K562 (cell line): ENCODE results near the gene VSIG2. TPM values are rescaled to one million over a fixed set of nuclear protein-coding genes. Genes with fewer than 3 reads are reported as not detected.

Source experiments
- ATAC-seq: fragments of 200-7000 bp; cut with Tn5 transposase; 3 replicates; pipeline ENCODE4 v1.9.1; 2020; ENCODE audit warnings: moderate library complexity
- BruUV-seq: library from RNA; stranded (reverse); fragments of 400-500 nt; replicated peaks from 2 replicates; lab custom pipeline; 2021; lab: Mats Ljungman, UMichigan
- CTCF ChIA-PET: fragments of 300-600 bp; formaldehyde crosslinking; extraction: SDS; loops from one replicate; lab custom pipeline; 2021; ENCODE audit warnings: low intra/inter-chr PET ratio; lab: Yijun Ruan, JAX
- POLR2A ChIA-PET: fragments of 300-600, 350-650 bp; sonication (Branson Sonifier 250); formaldehyde crosslinking; extraction: SDS; loops from one replicate; lab custom pipeline; 2021; ENCODE audit warnings: antibody characterized with exemption, inconsistent platforms; lab: Yijun Ruan, JAX
- DNase-seq, 4 experiments: peaks; one replicate each; pipeline versions ENCODE4 v3.0.0 to v3.0.0-alpha.2; 2011 to 2018; ENCODE audit warnings: low spot score in 3 of 4, mixed read lengths in 3 of 4; ENCODE audit errors: extremely low read depth in 1 of 4
- FAIRE-seq: peaks from 2 replicates; lab custom pipeline; 2011; peaks lifted over from hg19 to GRCh38; lab: Jason Lieb, UNC
- H2AFZ ChIP-seq: 2 replicates; pipeline ENCODE4 v1.6.0; 2011; ENCODE audit warnings: low read depth, low read length, control low read depth, inconsistent platforms
- H3K27ac ChIP-seq: fragments of 200-600 bp; 3 replicates; pipeline ENCODE4 v1.8.0; 2011; ENCODE audit warnings: low read depth, mild to moderate bottlenecking, control low read depth, inconsistent platforms, low read length, moderate library complexity, mixed read lengths; ENCODE audit errors: extremely low read depth
- H3K27me3 ChIP-seq, 2 experiments: fragments of 300-600 bp in 1 of 2; 2 replicates in 1 of 2; 3 replicates in 1 of 2; pipeline versions ENCODE4 v1.6.0 to v1.8.0; 2011; ENCODE audit warnings: inconsistent platforms in 2 of 2, low read length in 2 of 2, mild to moderate bottlenecking in 1 of 2, mixed read lengths in 1 of 2, moderate library complexity in 1 of 2; ENCODE audit not compliant: control insufficient read depth in 2 of 2, insufficient read depth in 2 of 2
- H3K36me3 ChIP-seq: fragments of 300-600 bp; 3 replicates; pipeline ENCODE4 v1.8.0; 2011; ENCODE audit warnings: mild to moderate bottlenecking, low read length, inconsistent platforms; ENCODE audit not compliant: control insufficient read depth, insufficient read depth
- H3K4me1 ChIP-seq, 2 experiments: fragments of 200-600 bp in 1 of 2; replicated peaks in 1 of 2; 2 replicates in 1 of 2; 3 replicates in 1 of 2; pipeline versions ENCODE4 v1.5.1 to v1.8.0; 2011; ENCODE audit warnings: inconsistent platforms in 2 of 2, low read length in 2 of 2, mild to moderate bottlenecking in 1 of 2, mixed read lengths in 1 of 2, moderate library complexity in 1 of 2; ENCODE audit not compliant: control insufficient read depth in 2 of 2, insufficient read depth in 2 of 2
- H3K4me2 ChIP-seq: 2 replicates; pipeline ENCODE4 v1.6.1; 2011; ENCODE audit warnings: low read length, control low read depth, inconsistent platforms, mixed read lengths; ENCODE audit not compliant: insufficient read depth
- H3K4me3 ChIP-seq: fragments of 200-600 bp; sonication (generic), shearing (Covaris generic); 2 replicates; pipeline ENCODE4 v1.5.1; 2016; ENCODE audit warnings: control low read depth, inconsistent platforms
- H3K79me2 ChIP-seq: fragments of 200-600 bp; 3 replicates; pipeline ENCODE4 v1.8.0; 2011; ENCODE audit warnings: low read length, inconsistent platforms; ENCODE audit not compliant: control insufficient read depth, insufficient read depth
- H3K9ac ChIP-seq, 2 experiments: 2 replicates each; pipeline versions ENCODE4 v1.6.0 to v1.6.1; 2011; ENCODE audit warnings: low read depth in 2 of 2, low read length in 2 of 2, control low read depth in 1 of 2, inconsistent platforms in 1 of 2, mild to moderate bottlenecking in 1 of 2, mixed read lengths in 1 of 2; ENCODE audit not compliant: insufficient read depth in 1 of 2
- H3K9me1 ChIP-seq: one replicate; pipeline ENCODE4 v1.6.0; 2011; ENCODE audit warnings: inconsistent platforms, mild to moderate bottlenecking, low read length, moderate library complexity; ENCODE audit not compliant: control insufficient read depth, insufficient read depth
- H3K9me3 ChIP-seq: replicated peaks from 2 replicates; pipeline ENCODE4 v1.5.1; 2011; ENCODE audit warnings: low read depth, low read length, inconsistent platforms; ENCODE audit not compliant: control insufficient read depth, insufficient read depth
- H4K20me1 ChIP-seq: replicated peaks from 2 replicates; pipeline ENCODE4 v1.6.1; 2011; ENCODE audit warnings: low read length, inconsistent platforms, mixed read lengths; ENCODE audit not compliant: control insufficient read depth, insufficient read depth
- ARID2 ChIP-seq: fragments of 450-650 bp; IDR thresholded peaks from 2 replicates; pipeline ENCODE4 v1.6.1; 2017; ENCODE audit warnings: antibody characterized with exemption, mild to moderate bottlenecking
- PML ChIP-seq: IDR thresholded peaks from 2 replicates; pipeline ENCODE4 v1.6.1; 2012; ENCODE audit warnings: low read length, inconsistent platforms
- RFX1 ChIP-seq: fragments of 450-650 bp; IDR thresholded peaks from 2 replicates; pipeline ENCODE4 v1.6.1; 2016; ENCODE audit warnings: mild to moderate bottlenecking, moderate library complexity
- SMARCA5 ChIP-seq: fragments of 450-650 bp; IDR thresholded peaks from 2 replicates; pipeline ENCODE4 v1.6.1; 2016
- ZNF140 ChIP-seq: fragments of 250-450 bp; sonication (Bioruptor Pico); IDR thresholded peaks from 2 replicates; pipeline ENCODE4 v1.8.0; 2021; ENCODE audit warnings: moderate library complexity, mild to moderate bottlenecking, inconsistent platforms
- ZNF408 ChIP-seq: fragments of 250-450 bp; sonication (Bioruptor Pico); IDR thresholded peaks from 2 replicates; pipeline ENCODE4 v1.4.0; 2020; ENCODE audit warnings: low read depth, mild to moderate bottlenecking, moderate library complexity
- WGBS: fragments of 100-300 bp; shearing (Covaris generic); methylation state at CpG from one replicate; pipeline ENCODE4 v1.1.6; 2016; ENCODE audit warnings: low coverage, mixed read lengths; ENCODE audit not compliant: insufficient coverage; ENCODE audit errors: missing lambda C conversion rate; 5-methylcytosine and 5-hydroxymethylcytosine counted together
- in situ Hi-C: fragments of 300-500 bp; cut with MboI; formaldehyde crosslinking; loops from 4 replicates; pipeline ENCODE4 v1.15.0; 2018; ENCODE audit warnings: inconsistent platforms, mixed read lengths
- intact Hi-C: fragments of 100-400 bp; cut with micrococcal nuclease; formaldehyde crosslinking; loops from 2 replicates; pipeline ENCODE4 v1.14.2; 2022
- polyA plus RNA-seq, 8 experiments: library from polyadenylated mRNA; depleted of rRNA in 4 of 8; stranded (reverse) in 5 of 8; unstranded in 3 of 8; fragments of >200 nt; fragmentation: Nextera tagmentation in 2 of 8; fragmentation: Illumina TruSeq in 1 of 8; extraction: Ambion mirVana in 2 of 8; extraction: Trizol in 1 of 8; gene quantifications; 2 replicates each; pipeline versions ENCODE4 v1.2.1 to v1.2.3, GENCODE V29; 2011 to 2014; ENCODE audit warnings: inconsistent platforms in 1 of 8, missing spikeins in 1 of 8
- total RNA-seq, 7 experiments: library from RNA; depleted of rRNA in 6 of 7; stranded (reverse); fragments of >200 nt in 6 of 7; fragmentation: Illumina TruSeq in 2 of 7; extraction: Trizol in 2 of 7; gene quantifications; 2 replicates each; pipeline versions ENCODE4 v1.2.1 to v1.2.3, GENCODE V29; 2011 to 2021; ENCODE audit warnings: low replicate concordance in 1 of 7
- TF ChIP-seq, protein P1 (sequence below): sonication (generic); formaldehyde crosslinking; IDR thresholded peaks from 2 replicates; pipeline ENCODE4 v1.8.0; 2022; ENCODE audit warnings: mild to moderate bottlenecking, missing genetic modification reagents
- TF ChIP-seq, protein P2 (sequence below): fragments of 250-450 bp; sonication (Bioruptor Pico); IDR thresholded peaks from 2 replicates; pipeline ENCODE4 v1.5.0; 2022; ENCODE audit warnings: mild to moderate bottlenecking
- TF ChIP-seq, protein P3 (sequence below): sonication (generic); formaldehyde crosslinking; IDR thresholded peaks from 2 replicates; pipeline ENCODE4 v1.8.0; 2023; ENCODE audit warnings: mild to moderate bottlenecking, missing genetic modification reagents
- TF ChIP-seq, protein P4 (sequence below): fragments of 250-450 bp; sonication (Bioruptor Pico); IDR thresholded peaks from 2 replicates; pipeline ENCODE4 v1.5.0; 2021

The VSIG2 gene
- total and polyA plus RNA-seq, 9 of the 15 experiments (the other 6 are each of a cell fraction or from before 2014, with no cell fraction given): not detected

DNA sequence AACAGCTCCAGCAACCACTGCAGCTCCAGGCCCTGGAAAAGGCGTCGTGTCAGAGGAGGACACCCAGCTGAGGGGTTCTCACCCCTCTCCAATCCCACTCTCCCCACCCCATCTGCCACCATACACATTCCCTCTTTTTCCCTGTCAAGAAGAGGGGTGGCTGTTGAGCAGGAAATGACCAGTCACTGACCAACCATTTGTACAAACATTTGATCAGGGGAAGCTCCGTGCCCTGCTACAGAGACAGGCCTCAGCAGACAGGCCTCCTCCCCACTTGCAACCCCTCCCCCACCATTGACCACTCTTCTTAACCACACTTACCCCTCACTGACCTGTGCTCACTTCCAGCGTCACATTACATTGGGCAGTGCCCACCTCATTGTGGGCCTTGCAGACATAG, 2.3 kb upstream of the VSIG2 start (continued):
- TF ChIP-seq, protein P1, sequence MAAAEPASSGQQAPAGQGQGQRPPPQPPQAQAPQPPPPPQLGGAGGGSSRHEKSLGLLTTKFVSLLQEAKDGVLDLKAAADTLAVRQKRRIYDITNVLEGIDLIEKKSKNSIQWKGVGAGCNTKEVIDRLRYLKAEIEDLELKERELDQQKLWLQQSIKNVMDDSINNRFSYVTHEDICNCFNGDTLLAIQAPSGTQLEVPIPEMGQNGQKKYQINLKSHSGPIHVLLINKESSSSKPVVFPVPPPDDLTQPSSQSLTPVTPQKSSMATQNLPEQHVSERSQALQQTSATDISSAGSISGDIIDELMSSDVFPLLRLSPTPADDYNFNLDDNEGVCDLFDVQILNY: no peak
- TF ChIP-seq, protein P2, sequence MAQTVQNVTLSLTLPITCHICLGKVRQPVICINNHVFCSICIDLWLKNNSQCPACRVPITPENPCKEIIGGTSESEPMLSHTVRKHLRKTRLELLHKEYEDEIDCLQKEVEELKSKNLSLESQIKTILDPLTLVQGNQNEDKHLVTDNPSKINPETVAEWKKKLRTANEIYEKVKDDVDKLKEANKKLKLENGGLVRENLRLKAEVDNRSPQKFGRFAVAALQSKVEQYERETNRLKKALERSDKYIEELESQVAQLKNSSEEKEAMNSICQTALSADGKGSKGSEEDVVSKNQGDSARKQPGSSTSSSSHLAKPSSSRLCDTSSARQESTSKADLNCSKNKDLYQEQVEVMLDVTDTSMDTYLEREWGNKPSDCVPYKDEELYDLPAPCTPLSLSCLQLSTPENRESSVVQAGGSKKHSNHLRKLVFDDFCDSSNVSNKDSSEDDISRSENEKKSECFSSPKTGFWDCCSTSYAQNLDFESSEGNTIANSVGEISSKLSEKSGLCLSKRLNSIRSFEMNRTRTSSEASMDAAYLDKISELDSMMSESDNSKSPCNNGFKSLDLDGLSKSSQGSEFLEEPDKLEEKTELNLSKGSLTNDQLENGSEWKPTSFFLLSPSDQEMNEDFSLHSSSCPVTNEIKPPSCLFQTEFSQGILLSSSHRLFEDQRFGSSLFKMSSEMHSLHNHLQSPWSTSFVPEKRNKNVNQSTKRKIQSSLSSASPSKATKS (CRISPR knock-in tag): no peak
- no peak for TF ChIP-seq ZNF408 (CRISPR knock-in tag)
- TF ChIP-seq ARID2: no peak
- TF ChIP-seq SMARCA5: no peak
- no peak for TF ChIP-seq RFX1
- no peak for TF ChIP-seq PML

DNA sequence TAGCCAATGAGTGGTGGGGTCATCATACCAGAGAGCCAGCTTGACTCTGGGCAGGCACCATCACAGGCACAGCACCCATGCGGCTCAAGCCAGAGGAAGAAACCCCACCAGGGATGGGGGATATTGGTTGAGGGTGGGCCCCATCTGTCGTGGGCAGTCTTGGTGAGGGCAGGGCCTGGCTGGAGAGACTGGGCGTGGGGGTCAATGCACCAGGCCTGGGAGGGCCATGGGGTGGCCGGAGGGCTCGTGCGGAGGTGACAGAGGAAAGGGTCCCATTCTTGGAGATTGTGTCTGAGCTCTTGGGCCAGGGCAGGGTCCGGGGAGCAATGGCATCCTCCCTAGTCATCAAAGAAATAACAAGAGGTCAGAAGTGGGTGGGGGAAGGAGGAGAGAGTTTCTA, 1.6 kb upstream of the VSIG2 start:
- Histone ChIP-seq H3K79me2 (no peaks in the 10 kb centered on the region), H3K27ac (no peak overlapping the region), H3K9me3 (no peaks in the 10 kb centered on the region), H3K4me3 (no peak overlapping the region), H2AFZ (no peak overlapping the region), H3K4me1 (peaks cover 11 to 19% of the 10 kb centered on the region in 2 experiments; a peak in 4 of 5 replicates), H3K36me3 (no peaks in the 10 kb centered on the region), H3K9ac (no peak overlapping the region), H3K27me3 (peaks cover 9 to 59% of the 10 kb centered on the region in 2 experiments; a peak in 4 of 5 replicates), H4K20me1 (no peaks in the 10 kb centered on the region), H3K4me2 (no peak overlapping the region), H3K9me1 (no peaks in the 10 kb centered on the region)
- BruUV-seq: no TSS peak
- FAIRE-seq: no peak
- ChIA-PET POLR2A (interaction anchor here (0.7 to 1.5 kb wide), 4 partner anchors 9 to 80 kb away, joined by 3 to 4 read pairs (median 3); partner anchors contain the start of genes SIAE and SPA17), CTCF (no interaction called here)
- no peak for DNase-seq
- intact Hi-C loops (no loop called here), in situ Hi-C loops (no loop called here)
- no peak for ATAC-seq
- WGBS: 62% methylated on average over 5 of the region's 7 CpGs
- TF ChIP-seq ZNF140 (CRISPR knock-in tag): no peak
- TF ChIP-seq, protein P3, sequence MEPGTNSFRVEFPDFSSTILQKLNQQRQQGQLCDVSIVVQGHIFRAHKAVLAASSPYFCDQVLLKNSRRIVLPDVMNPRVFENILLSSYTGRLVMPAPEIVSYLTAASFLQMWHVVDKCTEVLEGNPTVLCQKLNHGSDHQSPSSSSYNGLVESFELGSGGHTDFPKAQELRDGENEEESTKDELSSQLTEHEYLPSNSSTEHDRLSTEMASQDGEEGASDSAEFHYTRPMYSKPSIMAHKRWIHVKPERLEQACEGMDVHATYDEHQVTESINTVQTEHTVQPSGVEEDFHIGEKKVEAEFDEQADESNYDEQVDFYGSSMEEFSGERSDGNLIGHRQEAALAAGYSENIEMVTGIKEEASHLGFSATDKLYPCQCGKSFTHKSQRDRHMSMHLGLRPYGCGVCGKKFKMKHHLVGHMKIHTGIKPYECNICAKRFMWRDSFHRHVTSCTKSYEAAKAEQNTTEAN: no peak
- TF ChIP-seq, protein P4, sequence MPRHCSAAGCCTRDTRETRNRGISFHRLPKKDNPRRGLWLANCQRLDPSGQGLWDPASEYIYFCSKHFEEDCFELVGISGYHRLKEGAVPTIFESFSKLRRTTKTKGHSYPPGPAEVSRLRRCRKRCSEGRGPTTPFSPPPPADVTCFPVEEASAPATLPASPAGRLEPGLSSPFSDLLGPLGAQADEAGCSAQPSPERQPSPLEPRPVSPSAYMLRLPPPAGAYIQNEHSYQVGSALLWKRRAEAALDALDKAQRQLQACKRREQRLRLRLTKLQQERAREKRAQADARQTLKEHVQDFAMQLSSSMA (CRISPR knock-in tag): no peak
